ENCODE results near the gene CCDC85A.

The CCDC85A gene

DNA sequence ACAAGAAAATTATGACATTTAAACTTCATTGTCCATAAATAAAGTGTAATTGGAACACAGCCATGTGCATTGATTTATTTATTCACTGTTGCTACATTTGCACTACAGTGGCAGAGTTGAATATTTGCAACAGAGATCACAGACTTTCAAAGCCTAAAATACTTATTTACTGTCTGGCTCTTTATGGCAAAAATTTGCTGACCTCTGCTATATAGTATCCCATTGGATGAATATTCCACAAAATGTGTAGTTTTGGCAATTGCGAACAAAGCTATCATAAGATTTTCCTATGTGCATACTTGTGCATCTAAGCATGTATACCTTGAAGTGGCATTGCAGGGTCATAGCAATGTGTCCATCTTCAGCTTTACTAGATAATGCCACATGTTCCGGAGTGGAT, 32.1 kb downstream of the CCDC85A start:
- H3K4me3 ChIP-seq (replicated peaks; ENCODE audit: low read depth, low read length) = no peak overlapping the region
- no peak for DNase-seq (ENCODE audit: extremely low read depth, low read depth)
- TF ChIP-seq, protein P1, sequence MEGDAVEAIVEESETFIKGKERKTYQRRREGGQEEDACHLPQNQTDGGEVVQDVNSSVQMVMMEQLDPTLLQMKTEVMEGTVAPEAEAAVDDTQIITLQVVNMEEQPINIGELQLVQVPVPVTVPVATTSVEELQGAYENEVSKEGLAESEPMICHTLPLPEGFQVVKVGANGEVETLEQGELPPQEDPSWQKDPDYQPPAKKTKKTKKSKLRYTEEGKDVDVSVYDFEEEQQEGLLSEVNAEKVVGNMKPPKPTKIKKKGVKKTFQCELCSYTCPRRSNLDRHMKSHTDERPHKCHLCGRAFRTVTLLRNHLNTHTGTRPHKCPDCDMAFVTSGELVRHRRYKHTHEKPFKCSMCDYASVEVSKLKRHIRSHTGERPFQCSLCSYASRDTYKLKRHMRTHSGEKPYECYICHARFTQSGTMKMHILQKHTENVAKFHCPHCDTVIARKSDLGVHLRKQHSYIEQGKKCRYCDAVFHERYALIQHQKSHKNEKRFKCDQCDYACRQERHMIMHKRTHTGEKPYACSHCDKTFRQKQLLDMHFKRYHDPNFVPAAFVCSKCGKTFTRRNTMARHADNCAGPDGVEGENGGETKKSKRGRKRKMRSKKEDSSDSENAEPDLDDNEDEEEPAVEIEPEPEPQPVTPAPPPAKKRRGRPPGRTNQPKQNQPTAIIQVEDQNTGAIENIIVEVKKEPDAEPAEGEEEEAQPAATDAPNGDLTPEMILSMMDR (IDR thresholded peaks at IDR 0.05; ENCODE audit: low read depth, low read length, missing control alignments) = no peak

DNA sequence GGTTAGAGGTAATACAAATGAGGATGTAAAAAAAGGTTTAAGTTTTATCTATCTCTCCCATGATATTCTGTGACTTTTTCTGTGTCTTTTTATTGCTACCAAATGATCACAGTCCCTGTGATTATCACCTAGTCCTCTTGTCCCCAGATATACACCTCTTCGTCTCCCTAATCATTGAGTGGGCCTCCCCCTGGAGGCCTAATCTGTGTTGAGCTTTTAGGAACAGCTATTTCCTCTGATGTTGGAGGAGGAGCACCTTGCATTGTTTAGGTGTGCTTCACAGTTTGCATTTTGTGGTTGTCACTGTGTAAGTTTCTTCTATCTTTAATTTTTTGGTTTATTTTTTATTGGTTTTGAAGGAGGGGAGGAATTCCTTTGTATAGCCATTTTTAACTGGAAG, 33.3 kb downstream of the CCDC85A start:
- no peak for DNase-seq (ENCODE audit: extremely low read depth, low read depth)
- no peak overlapping the region for H3K4me3 ChIP-seq (replicated peaks; ENCODE audit: low read depth, low read length)
- TF ChIP-seq, protein P1 (IDR thresholded peaks at IDR 0.05; ENCODE audit: low read depth, low read length, missing control alignments) = no peak

DNA sequence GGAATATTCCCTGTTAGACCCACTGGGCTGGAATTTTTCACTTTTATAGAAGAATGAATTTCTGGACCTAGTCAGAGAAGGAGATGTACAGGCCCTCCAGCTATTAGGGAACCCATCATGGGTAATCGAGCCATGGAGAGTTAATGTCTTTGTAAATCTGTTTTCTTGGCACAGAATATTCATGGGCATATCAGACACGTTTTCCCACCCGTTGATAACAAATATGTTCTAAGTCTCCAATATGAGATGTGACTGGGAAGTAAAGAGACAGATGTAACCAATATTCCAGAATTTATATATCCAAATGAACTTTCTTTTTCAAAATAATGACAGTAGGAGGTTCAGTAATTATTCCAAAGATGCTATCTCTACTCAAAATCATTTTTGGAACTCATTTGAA, 38.7 kb downstream of the CCDC85A start:
- TF ChIP-seq, protein P1 (IDR thresholded peaks at IDR 0.05; ENCODE audit: low read depth, low read length, missing control alignments) = no peak
- DNase-seq (ENCODE audit: extremely low read depth, low read depth) = no peak
- H3K4me3 ChIP-seq (replicated peaks; ENCODE audit: low read depth, low read length) = no peak overlapping the region

DNA sequence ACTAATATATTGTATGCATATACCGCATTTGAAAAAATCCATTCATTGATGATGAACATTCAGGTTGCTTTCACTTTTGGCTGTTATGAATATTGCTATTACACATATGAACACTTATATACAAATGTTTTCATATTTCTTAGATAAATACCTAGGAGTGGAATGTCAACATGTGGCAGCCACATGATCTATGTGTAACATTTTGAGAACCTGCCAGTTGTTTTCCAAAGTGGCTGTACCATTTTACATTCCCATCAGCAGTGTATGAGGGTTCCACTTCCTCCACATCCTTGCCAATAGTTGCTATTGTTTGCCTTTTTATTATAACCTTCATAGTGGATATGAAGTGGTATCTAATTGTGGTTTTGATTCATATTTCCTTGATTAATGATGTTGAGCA, 40.5 kb downstream of the CCDC85A start:
- DNase-seq (ENCODE audit: extremely low read depth, low read depth) = no peak
- H3K4me3 ChIP-seq (replicated peaks; ENCODE audit: low read depth, low read length) = no peak overlapping the region
- TF ChIP-seq, protein P1 (IDR thresholded peaks at IDR 0.05; ENCODE audit: low read depth, low read length, missing control alignments) = no peak

DNA sequence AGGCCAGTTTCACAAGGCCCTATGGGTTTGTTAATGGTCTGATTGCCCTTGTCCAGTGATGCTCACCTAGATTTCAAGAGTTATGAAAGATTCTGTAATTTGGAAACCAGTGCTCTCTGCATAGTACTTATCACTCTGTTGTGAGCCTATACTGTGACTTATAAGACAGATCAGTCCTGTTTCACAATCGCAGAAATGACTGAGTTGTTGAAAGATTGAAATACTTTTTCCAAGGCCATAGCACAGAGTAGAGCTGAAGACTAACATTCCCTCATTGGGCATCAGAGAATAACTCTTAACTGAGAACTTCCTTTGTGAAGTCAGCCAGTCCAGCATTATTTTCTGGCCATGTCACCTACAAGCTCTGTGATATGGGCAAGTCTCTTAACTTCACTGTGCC, 44.0 kb downstream of the CCDC85A start:
- DNase-seq (ENCODE audit: extremely low read depth, low read depth) = no peak
- no peak overlapping the region for H3K4me3 ChIP-seq (replicated peaks; ENCODE audit: low read depth, low read length)
- TF ChIP-seq, protein P1 (IDR thresholded peaks at IDR 0.05; ENCODE audit: low read depth, low read length, missing control alignments) = no peak

DNA sequence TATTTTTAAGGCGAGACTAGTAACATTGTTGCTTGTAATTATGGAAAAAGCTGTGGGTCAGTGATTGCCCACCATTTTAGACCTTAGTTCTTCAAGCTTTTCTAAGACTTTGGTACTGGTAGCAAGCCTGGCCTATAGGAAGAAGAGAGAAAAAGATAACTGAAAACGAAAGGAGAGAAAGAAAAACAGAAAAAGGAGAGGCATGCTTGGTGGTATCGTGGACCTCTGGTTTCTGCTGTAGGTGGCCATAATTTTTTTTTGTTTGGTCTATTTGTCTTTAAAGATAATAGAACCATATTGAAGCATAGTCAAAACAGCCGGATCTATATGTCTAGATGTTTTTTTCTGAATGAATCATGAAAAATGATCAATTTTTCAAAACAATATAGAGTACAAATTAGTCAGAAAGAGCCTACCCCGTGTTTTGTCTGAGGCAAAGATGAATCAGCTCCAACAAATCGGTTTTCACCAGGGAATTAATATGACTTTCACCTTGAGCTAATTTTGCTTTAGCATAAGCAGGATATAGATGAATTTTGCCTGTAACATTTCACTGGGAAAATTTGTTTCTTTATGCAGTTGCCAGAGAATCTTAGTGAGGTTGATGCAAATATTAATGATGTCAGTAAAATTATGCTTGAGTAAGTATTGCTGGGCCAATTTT, 45.7 kb downstream of the CCDC85A start:
- H3K4me3 ChIP-seq (replicated peaks; ENCODE audit: low read depth, low read length) = no peak overlapping the region
- no peak for DNase-seq (ENCODE audit: extremely low read depth, low read depth)
- TF ChIP-seq, protein P1 (IDR thresholded peaks at IDR 0.05; ENCODE audit: low read depth, low read length, missing control alignments) = no peak

DNA sequence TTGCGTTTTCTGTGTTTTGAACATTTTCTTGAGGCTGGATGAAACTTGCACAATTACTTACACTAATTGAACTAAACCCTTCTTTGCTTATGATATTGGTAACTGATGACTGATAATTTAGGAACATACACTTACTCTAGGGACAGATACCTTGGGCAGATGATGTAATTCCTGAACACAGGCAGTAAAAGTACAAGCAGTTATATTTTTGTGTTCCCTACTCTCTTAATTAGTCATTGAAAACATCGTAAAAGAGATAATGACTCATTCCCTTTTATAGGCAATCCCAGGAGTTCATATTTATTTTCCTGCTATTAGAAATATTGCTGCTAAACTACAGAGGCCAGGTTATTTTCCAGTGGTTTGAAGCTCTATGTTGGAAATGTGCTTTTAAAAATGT, 46.4 kb downstream of the CCDC85A start:
- DNase-seq (ENCODE audit: extremely low read depth, low read depth) = no peak
- TF ChIP-seq, protein P1 (IDR thresholded peaks at IDR 0.05; ENCODE audit: low read depth, low read length, missing control alignments) = no peak
- H3K4me3 ChIP-seq (replicated peaks; ENCODE audit: low read depth, low read length) = no peak overlapping the region

Data from HFF-Myc (cell line).